H9 (cell line): ENCODE measurements around the gene ACSL3. TPM values are rescaled to one million over a fixed set of nuclear protein-coding genes. Genes with fewer than 3 reads are reported as not detected.

ENCODE experiments used
- DNase-seq: peaks from one replicate; pipeline ENCODE4 v3.0.0-alpha.2; 2017
- H2AFZ ChIP-seq: one replicate; pipeline ENCODE4 v1.6.1; 2013; ENCODE audit warnings: mild to moderate bottlenecking, low read length, control low read depth, moderate library complexity
- H2AK5ac ChIP-seq: 2 replicates; pipeline ENCODE4 v1.6.1; 2013; ENCODE audit warnings: low read length, control low read depth, mixed read lengths; ENCODE audit not compliant: insufficient read length
- H2BK120ac ChIP-seq: one replicate; pipeline ENCODE4 v1.6.1; 2013; ENCODE audit warnings: low read depth, mild to moderate bottlenecking, low read length, control low read depth, inconsistent platforms; ENCODE audit not compliant: poor library complexity, severe bottlenecking
- H2BK12ac ChIP-seq: 2 replicates; pipeline ENCODE4 v1.6.1; 2013; ENCODE audit warnings: low read length, control low read depth, mixed read lengths, low read depth; ENCODE audit not compliant: insufficient read length
- H2BK15ac ChIP-seq: 2 replicates; pipeline ENCODE4 v1.6.1; 2013; ENCODE audit warnings: low read depth, low read length, control low read depth
- H2BK20ac ChIP-seq: one replicate; pipeline ENCODE4 v1.6.1; 2013; ENCODE audit warnings: low read depth, mild to moderate bottlenecking, low read length, control low read depth, inconsistent platforms; ENCODE audit not compliant: poor library complexity, severe bottlenecking
- H2BK5ac ChIP-seq: 2 replicates; pipeline ENCODE4 v1.6.1; 2013; ENCODE audit warnings: low read length, control low read depth, mixed read lengths; ENCODE audit not compliant: insufficient read length
- H3K14ac ChIP-seq: 2 replicates; pipeline ENCODE4 v1.6.1; 2013; ENCODE audit warnings: low read length, control low read depth; ENCODE audit not compliant: insufficient read depth
- H3K18ac ChIP-seq: 2 replicates; pipeline ENCODE4 v1.6.1; 2013; ENCODE audit warnings: low read depth, mild to moderate bottlenecking, mixed read lengths, low read length, control low read depth; ENCODE audit not compliant: insufficient read length
- H3K23ac ChIP-seq: 2 replicates; pipeline ENCODE4 v1.6.1; 2013; ENCODE audit warnings: low read length, control low read depth, mixed read lengths, low read depth; ENCODE audit not compliant: insufficient read length
- H3K23me2 ChIP-seq: 2 replicates; pipeline ENCODE4 v1.6.1; 2013; ENCODE audit warnings: low read depth, mild to moderate bottlenecking, mixed read lengths, low read length, control low read depth; ENCODE audit not compliant: insufficient read length, poor library complexity, severe bottlenecking
- H3K27ac ChIP-seq: 2 replicates; pipeline ENCODE4 v1.5.1; 2013; ENCODE audit warnings: low read length, control low read depth, mixed read lengths, low read depth; ENCODE audit not compliant: insufficient read length
- H3K27me3 ChIP-seq: 2 replicates; pipeline ENCODE4 v1.6.1; 2013; ENCODE audit warnings: low read length, control low read depth, inconsistent platforms; ENCODE audit not compliant: insufficient read depth
- H3K4ac ChIP-seq: 2 replicates; pipeline ENCODE4 v1.6.1; 2013; ENCODE audit warnings: low read depth, mild to moderate bottlenecking, control low read depth, inconsistent platforms, low read length, moderate library complexity
- H3K4me1 ChIP-seq: 2 replicates; pipeline ENCODE4 v1.6.1; 2013; ENCODE audit warnings: low read length, control low read depth, inconsistent platforms; ENCODE audit not compliant: insufficient read depth
- H3K4me2 ChIP-seq: 2 replicates; pipeline ENCODE4 v1.6.1; 2013; ENCODE audit warnings: low read length, control low read depth, mixed read lengths; ENCODE audit not compliant: insufficient read length, insufficient read depth
- H3K56ac ChIP-seq: 2 replicates; pipeline ENCODE4 v1.6.1; 2013; ENCODE audit warnings: low read depth, mild to moderate bottlenecking, mixed read lengths, low read length, control low read depth; ENCODE audit not compliant: insufficient read length
- H3K79me1 ChIP-seq: 2 replicates; pipeline ENCODE4 v1.6.1; 2013; ENCODE audit warnings: low read depth, mild to moderate bottlenecking, moderate library complexity, low read length, control low read depth, inconsistent platforms; ENCODE audit not compliant: insufficient read depth, poor library complexity, severe bottlenecking
- H3K79me2 ChIP-seq: 2 replicates; pipeline ENCODE4 v1.6.1; 2013; ENCODE audit warnings: low read length, control low read depth, inconsistent platforms; ENCODE audit not compliant: insufficient read depth
- H3K9ac ChIP-seq: 2 replicates; pipeline ENCODE4 v1.6.1; 2013; ENCODE audit warnings: low read length, control low read depth, mixed read lengths; ENCODE audit not compliant: insufficient read length; ENCODE audit errors: extremely low read depth
- H3K9me3 ChIP-seq: one replicate; pipeline ENCODE4 v1.6.1; 2013; ENCODE audit warnings: low read depth, low read length, inconsistent platforms; ENCODE audit not compliant: control insufficient read depth
- H3T11ph ChIP-seq: one replicate; pipeline ENCODE4 v1.6.1; 2013; ENCODE audit warnings: mild to moderate bottlenecking, low read length, control low read depth, inconsistent platforms
- H4K20me1 ChIP-seq: one replicate; pipeline ENCODE4 v1.6.1; 2013; ENCODE audit not compliant: control insufficient read depth, insufficient read length, insufficient read depth
- H4K5ac ChIP-seq: 2 replicates; pipeline ENCODE4 v1.6.1; 2013; ENCODE audit warnings: low read depth, mild to moderate bottlenecking, mixed read lengths, low read length, control low read depth; ENCODE audit not compliant: insufficient read length
- H4K8ac ChIP-seq: replicated peaks from 2 replicates; pipeline ENCODE4 v1.6.1; 2013; ENCODE audit warnings: low read length, control low read depth, mixed read lengths, low read depth; ENCODE audit not compliant: insufficient read length
- H4K91ac ChIP-seq: 2 replicates; pipeline ENCODE4 v1.6.1; 2013; ENCODE audit warnings: low read depth, mild to moderate bottlenecking, moderate library complexity, mixed read lengths, low read length, control low read depth; ENCODE audit not compliant: insufficient read length
- H3K27ac Mint-ChIP-seq, 3 experiments: 2 replicates in 2 of 3; 3 replicates in 1 of 3; pipeline ENCODE4 v1.8.0; 2020 to 2021; ENCODE audit warnings: mixed read lengths in 3 of 3, mild to moderate bottlenecking in 1 of 3, moderate library complexity in 1 of 3
- H3K27me3 Mint-ChIP-seq: 2 replicates; pipeline ENCODE4 v1.8.0; 2021; ENCODE audit warnings: low read depth, mild to moderate bottlenecking, moderate library complexity, mixed read lengths
- H3K36me3 Mint-ChIP-seq, 3 experiments: 2 replicates in 2 of 3; 3 replicates in 1 of 3; pipeline ENCODE4 v1.8.0; 2020 to 2021; ENCODE audit warnings: low read depth in 3 of 3, mixed read lengths in 3 of 3; ENCODE audit not compliant: insufficient read depth in 1 of 3
- H3K4me1 Mint-ChIP-seq, 2 experiments: 2 replicates each; pipeline ENCODE4 v1.8.0; 2020; ENCODE audit warnings: mixed read lengths in 2 of 2
- H3K4me3 Mint-ChIP-seq, 2 experiments: 2 replicates in 1 of 2; 3 replicates in 1 of 2; pipeline ENCODE4 v1.8.0; 2020 to 2021; ENCODE audit warnings: mild to moderate bottlenecking in 2 of 2, mixed read lengths in 2 of 2, moderate library complexity in 1 of 2
- H3K9me3 Mint-ChIP-seq, 2 experiments: 2 replicates in 1 of 2; 3 replicates in 1 of 2; pipeline ENCODE4 v1.8.0; 2020; ENCODE audit warnings: mild to moderate bottlenecking in 2 of 2, mixed read lengths in 2 of 2, moderate library complexity in 1 of 2
- WGBS: extraction: QIAGEN DNeasy Blood & Tissue Kit; methylation state at CpG from one replicate; pipeline ENCODE4 v1.1.7; 2013; ENCODE audit warnings: missing lambda C conversion rate, low lambda C conversion rate, mixed read lengths; ENCODE audit not compliant: insufficient read length; ENCODE audit errors: extremely low coverage; 5-methylcytosine and 5-hydroxymethylcytosine counted together
- total RNA-seq: library from RNA; stranded (reverse); gene quantifications from 2 replicates; pipeline ENCODE4 v1.2.1, GENCODE V29; 2021
- TF ChIP-seq, protein P1 (sequence below): fragments of 200-600 bp; sonication (generic); conservative IDR thresholded peaks from 3 replicates; pipeline ENCODE4 v1.8.0; 2021; ENCODE audit warnings: antibody characterized with exemption, mild to moderate bottlenecking

ACSL3 gene
- total RNA-seq, 1 experiment from 2014 or later = 60.9 TPM

DNA sequence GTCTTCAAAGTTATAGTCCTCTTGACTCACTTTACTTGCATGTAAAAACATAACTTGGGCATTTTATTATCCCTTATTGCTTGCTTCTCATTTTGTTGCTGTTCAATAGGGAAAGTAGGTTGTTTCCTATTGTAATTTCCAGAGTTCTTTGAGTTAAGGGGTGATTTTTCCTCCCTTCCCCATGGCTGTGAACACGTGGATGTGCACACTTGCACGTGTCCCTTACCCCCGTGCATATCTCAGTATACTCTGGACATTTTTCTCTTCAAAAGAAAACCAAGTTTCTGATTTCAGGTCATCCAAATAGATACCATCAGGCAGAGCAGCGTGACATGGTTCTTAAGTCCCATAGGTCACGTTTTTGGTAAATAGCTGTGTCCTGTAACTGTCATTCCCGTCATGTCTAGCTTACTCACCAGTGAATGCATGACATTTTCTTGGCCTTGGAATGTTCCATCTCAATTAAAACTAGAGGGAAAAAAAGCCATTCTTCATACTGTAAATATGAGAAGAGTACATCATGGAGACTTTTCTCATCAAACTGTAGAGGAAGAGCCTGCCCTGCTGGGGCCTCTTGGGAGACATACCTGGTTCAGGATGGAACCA, 107.8 kb downstream of the ACSL3 start:
- no peaks in the 10 kb centered on the region for H3K23me2 ChIP-seq
- H3K27me3 ChIP-seq = no peaks in the 10 kb centered on the region
- H2AFZ ChIP-seq = no peak overlapping the region
- no peak overlapping the region for H4K8ac ChIP-seq
- no peaks in the 10 kb centered on the region for H3K4me1 ChIP-seq
- no peak overlapping the region for H3K27ac ChIP-seq
- no peak overlapping the region for H4K5ac ChIP-seq
- no peak overlapping the region for H3K56ac ChIP-seq
- Mint-ChIP-seq H3K36me3 (peaks cover 0 to 3% (median 2%) of the 10 kb centered on the region in 3 experiments; a peak in 2 of 7 replicates), H3K27ac (no peak overlapping the region), H3K4me3 (no peak overlapping the region), H3K27me3 (peaks cover 3% of the 10 kb centered on the region), H3K9me3 (peaks cover 0 to under 1% of the 10 kb centered on the region in 2 experiments; a peak in 2 of 5 replicates), H3K4me1 (no peaks in the 10 kb centered on the region)
- H3K9ac ChIP-seq = no peak overlapping the region
- H2AK5ac ChIP-seq = no peak overlapping the region
- no peak for DNase-seq
- no peak overlapping the region for H2BK5ac ChIP-seq
- no peak overlapping the region for H3K23ac ChIP-seq
- no peaks in the 10 kb centered on the region for H3K9me3 ChIP-seq
- H4K91ac ChIP-seq = no peak overlapping the region
- H3K14ac ChIP-seq = no peak overlapping the region
- H2BK12ac ChIP-seq = no peak overlapping the region
- no peaks in the 10 kb centered on the region for H3K79me2 ChIP-seq
- H3K4ac ChIP-seq = no peak overlapping the region
- WGBS = no CpG with 5 or more reads among the region's 6 CpGs
- H2BK120ac ChIP-seq = no peak overlapping the region
- no peak overlapping the region for H2BK20ac ChIP-seq
- no peaks in the 10 kb centered on the region for H3K79me1 ChIP-seq
- H3T11ph ChIP-seq = no peak overlapping the region
- H3K4me2 ChIP-seq = no peak overlapping the region
- no peaks in the 10 kb centered on the region for H4K20me1 ChIP-seq
- TF ChIP-seq, protein P1, sequence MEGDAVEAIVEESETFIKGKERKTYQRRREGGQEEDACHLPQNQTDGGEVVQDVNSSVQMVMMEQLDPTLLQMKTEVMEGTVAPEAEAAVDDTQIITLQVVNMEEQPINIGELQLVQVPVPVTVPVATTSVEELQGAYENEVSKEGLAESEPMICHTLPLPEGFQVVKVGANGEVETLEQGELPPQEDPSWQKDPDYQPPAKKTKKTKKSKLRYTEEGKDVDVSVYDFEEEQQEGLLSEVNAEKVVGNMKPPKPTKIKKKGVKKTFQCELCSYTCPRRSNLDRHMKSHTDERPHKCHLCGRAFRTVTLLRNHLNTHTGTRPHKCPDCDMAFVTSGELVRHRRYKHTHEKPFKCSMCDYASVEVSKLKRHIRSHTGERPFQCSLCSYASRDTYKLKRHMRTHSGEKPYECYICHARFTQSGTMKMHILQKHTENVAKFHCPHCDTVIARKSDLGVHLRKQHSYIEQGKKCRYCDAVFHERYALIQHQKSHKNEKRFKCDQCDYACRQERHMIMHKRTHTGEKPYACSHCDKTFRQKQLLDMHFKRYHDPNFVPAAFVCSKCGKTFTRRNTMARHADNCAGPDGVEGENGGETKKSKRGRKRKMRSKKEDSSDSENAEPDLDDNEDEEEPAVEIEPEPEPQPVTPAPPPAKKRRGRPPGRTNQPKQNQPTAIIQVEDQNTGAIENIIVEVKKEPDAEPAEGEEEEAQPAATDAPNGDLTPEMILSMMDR = no peak
- H3K18ac ChIP-seq = no peak overlapping the region
- H2BK15ac ChIP-seq = no peak overlapping the region
